AG04450 (cell line): ENCODE data around the gene MAPK14. TPM values are rescaled to one million over a fixed set of nuclear protein-coding genes. Genes with fewer than 3 reads are reported as not detected.

ENCODE experiments used
- CTCF ChIA-PET: fragments of 300-600, 350-600 bp; formaldehyde crosslinking; extraction: SDS; loops from one replicate; lab custom pipeline; 2022; ENCODE audit warnings: antibody characterized with exemption, inconsistent platforms; lab: Charles Lee
- POLR2A ChIA-PET: fragments of 350-600 bp; formaldehyde crosslinking; extraction: SDS; loops from one replicate; lab custom pipeline; 2021; ENCODE audit warnings: antibody characterized with exemption, inconsistent platforms; lab: Yijun Ruan, JAX
- DNase-seq: peaks from one replicate; pipeline ENCODE4 v3.0.0-alpha.2; 2011; ENCODE audit warnings: low read depth, low spot score
- H3K27ac ChIP-seq: one replicate; pipeline ENCODE4 v1.5.1; 2012; ENCODE audit warnings: low read depth, low read length, control low read depth
- H3K27me3 ChIP-seq: one replicate; pipeline ENCODE4 v1.6.0; 2012; ENCODE audit warnings: low read length; ENCODE audit not compliant: control insufficient read depth, insufficient read depth
- H3K4me3 ChIP-seq: 2 replicates; pipeline ENCODE4 v1.5.1; 2011; ENCODE audit warnings: mild to moderate bottlenecking, low read depth, low read length, control low read depth
- H3K9me3 ChIP-seq: 2 replicates; pipeline ENCODE4 v1.5.1; 2012; ENCODE audit warnings: low read length; ENCODE audit not compliant: control insufficient read depth, insufficient read depth
- polyA plus RNA-seq: library from polyadenylated mRNA; depleted of rRNA; stranded (reverse); fragments of >200 nt; gene quantifications from 2 replicates; pipeline ENCODE4 v1.2.3, GENCODE V29; 2011
- TF ChIP-seq, protein P1 (sequence below): IDR thresholded peaks from 2 replicates; pipeline ENCODE4 v1.5.1; 2011; ENCODE audit warnings: low read depth, low read length, control low read depth, inconsistent platforms

The MAPK14 gene
- polyA plus RNA-seq, 1 experiment = 55.7 TPM

DNA sequence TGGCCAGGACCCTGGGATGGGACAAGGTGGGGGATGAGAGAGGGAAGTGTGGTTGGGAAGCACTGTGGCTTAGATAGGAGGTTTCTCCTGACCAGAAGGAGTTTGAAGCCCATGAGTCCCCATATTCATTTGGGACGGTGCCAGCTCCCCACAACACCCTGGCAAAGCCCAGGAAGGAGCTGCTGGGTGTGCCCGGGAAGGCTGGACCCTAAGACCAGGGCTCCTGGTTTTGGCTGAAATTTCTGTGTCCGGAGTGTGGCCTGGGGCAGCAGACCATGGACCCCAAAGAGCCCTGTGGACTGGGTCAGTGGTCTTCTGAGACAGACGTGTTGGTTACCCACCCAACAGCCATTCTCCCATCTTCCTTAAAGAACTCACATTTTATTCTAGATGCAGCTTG is 117.9 kb downstream of the MAPK14 start:
- no peak overlapping the region for H3K27ac ChIP-seq
- H3K27me3 ChIP-seq = peaks cover 9% of the 10 kb centered on the region
- TF ChIP-seq, protein P1, sequence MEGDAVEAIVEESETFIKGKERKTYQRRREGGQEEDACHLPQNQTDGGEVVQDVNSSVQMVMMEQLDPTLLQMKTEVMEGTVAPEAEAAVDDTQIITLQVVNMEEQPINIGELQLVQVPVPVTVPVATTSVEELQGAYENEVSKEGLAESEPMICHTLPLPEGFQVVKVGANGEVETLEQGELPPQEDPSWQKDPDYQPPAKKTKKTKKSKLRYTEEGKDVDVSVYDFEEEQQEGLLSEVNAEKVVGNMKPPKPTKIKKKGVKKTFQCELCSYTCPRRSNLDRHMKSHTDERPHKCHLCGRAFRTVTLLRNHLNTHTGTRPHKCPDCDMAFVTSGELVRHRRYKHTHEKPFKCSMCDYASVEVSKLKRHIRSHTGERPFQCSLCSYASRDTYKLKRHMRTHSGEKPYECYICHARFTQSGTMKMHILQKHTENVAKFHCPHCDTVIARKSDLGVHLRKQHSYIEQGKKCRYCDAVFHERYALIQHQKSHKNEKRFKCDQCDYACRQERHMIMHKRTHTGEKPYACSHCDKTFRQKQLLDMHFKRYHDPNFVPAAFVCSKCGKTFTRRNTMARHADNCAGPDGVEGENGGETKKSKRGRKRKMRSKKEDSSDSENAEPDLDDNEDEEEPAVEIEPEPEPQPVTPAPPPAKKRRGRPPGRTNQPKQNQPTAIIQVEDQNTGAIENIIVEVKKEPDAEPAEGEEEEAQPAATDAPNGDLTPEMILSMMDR = no peak
- no peaks in the 10 kb centered on the region for H3K9me3 ChIP-seq
- POLR2A ChIA-PET = no interaction called here
- DNase-seq = no peak
- CTCF ChIA-PET = no interaction called here
- H3K4me3 ChIP-seq = no peak overlapping the region

DNA sequence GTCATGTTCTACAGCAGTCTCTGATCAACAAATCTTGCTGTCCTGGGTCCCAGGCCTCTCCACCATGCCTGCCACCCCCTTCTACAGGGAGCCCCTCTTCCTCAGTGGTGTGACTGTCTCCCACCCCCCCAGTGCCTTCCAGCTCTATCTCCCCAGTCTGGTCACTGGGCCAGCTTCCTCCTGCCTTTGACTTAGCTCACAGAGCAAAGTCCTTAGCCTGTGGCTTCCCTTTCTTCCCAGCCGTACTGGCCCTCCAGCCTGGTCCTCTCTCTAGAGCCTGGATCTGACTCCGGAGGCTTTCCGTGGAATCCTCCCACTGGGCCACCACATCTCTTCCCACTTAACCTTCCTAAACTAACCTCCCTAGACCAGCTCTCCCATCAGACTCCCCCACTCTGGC is 119.7 kb downstream of the MAPK14 start:
- CTCF ChIA-PET = no interaction called here
- TF ChIP-seq, protein P1 = no peak
- POLR2A ChIA-PET = no interaction called here
- no peak overlapping the region for H3K4me3 ChIP-seq
- no peaks in the 10 kb centered on the region for H3K9me3 ChIP-seq
- DNase-seq = no peak
- H3K27ac ChIP-seq = no peak overlapping the region
- peaks cover 13% of the 10 kb centered on the region for H3K27me3 ChIP-seq

DNA sequence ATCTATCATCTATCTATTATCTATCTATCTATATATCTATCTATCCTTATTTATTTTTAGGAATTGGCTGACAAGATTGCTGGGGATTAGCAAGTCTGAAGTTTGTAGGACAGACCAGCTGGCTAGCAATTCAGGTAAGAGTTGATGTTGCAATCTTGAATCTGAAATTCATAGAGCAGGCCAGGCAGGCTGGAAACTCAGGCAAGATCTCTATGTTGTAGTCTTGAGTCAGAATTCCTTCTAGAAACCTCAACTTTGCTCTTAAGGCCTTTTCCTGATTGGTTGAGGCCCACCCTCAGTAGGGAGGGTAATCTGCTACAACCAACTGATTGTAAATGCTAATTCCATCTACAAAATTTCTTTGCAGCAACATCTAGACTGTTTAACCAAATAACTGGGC is 121.9 kb downstream of the MAPK14 start:
- POLR2A ChIA-PET = no interaction called here

DNA sequence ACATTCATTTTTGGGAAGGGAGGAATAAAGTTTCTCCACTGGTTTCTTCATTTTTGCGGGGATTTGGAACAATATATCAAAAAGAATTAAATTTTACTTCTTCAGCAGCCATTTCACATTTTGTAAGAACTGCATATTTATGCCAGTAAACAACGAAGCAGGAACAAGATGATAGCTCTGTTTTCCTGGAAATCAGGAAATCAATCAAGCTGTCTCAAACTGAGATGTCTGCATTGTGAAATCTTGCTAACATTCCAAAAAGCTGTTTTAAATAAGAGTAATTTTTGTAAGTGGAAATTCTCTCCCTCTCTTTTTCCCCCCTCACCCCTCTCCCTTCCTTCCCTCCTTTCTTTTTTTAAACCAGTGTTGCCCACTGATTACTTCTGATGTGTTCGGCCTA is 122.7 kb downstream of the MAPK14 start:
- no peaks in the 10 kb centered on the region for H3K9me3 ChIP-seq
- DNase-seq = no peak
- ChIA-PET POLR2A (no interaction called here), CTCF (interaction anchor here (0.8 kb wide), 1 partner anchor 55 kb away, joined by 3 read pairs; no protein-coding TSS in a partner anchor)
- TF ChIP-seq, protein P1 = no peak
- peaks cover 13% of the 10 kb centered on the region for H3K27me3 ChIP-seq
- no peak overlapping the region for H3K27ac ChIP-seq
- H3K4me3 ChIP-seq = no peak overlapping the region

More for the DNA sequence above, 121.9 kb downstream of the MAPK14 start:
- CTCF ChIA-PET = interaction anchor here (0.8 kb wide), 1 partner anchor 54 kb away, joined by 3 read pairs; no protein-coding TSS in a partner anchor
- Histone ChIP-seq H3K27me3 (peaks cover 13% of the 10 kb centered on the region), H3K4me3 (no peak overlapping the region), H3K27ac (no peak overlapping the region), H3K9me3 (no peaks in the 10 kb centered on the region)
- TF ChIP-seq, protein P1 = no peak
- no peak for DNase-seq

DNA sequence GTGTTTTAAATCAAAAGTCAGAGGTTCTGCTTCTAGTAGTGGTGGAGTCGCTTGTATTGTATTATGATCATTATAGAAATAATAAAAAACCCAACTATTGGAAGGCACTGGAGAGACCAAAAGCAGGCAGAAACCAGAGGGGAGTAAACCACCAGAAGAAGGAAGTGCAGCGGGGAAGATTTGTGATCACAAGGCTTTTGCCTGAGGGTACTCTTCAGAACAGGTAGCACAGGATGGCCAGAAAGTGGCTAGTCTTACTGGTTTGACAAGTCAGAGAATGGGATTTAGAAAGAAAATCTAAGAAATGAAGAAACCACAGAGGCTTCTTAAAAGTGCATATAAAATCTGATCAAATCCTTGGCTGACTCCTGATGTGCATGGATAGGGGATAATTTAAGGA is 126.7 kb downstream of the MAPK14 start:
- TF ChIP-seq, protein P1 = no peak
- POLR2A ChIA-PET = no interaction called here
- no peak overlapping the region for H3K27ac ChIP-seq
- DNase-seq = no peak
- H3K4me3 ChIP-seq = no peak overlapping the region
- H3K9me3 ChIP-seq = no peaks in the 10 kb centered on the region
- H3K27me3 ChIP-seq = peaks cover 7% of the 10 kb centered on the region
- CTCF ChIA-PET = no interaction called here
